Epithelial cell of esophagus (primary cell): Measurements from ENCODE around the gene GPX2.

ENCODE experiments used
- DNase-seq: peaks from one replicate; pipeline ENCODE4 v3.0.0; 2010; ENCODE audit warnings: low read depth
- H3K4me3 ChIP-seq: 2 replicates; pipeline ENCODE4 v1.5.1; 2011; ENCODE audit warnings: mild to moderate bottlenecking, low read length, control low read depth
- TF ChIP-seq, protein P1 (sequence below): IDR thresholded peaks from 2 replicates; pipeline ENCODE4 v1.5.1; 2011; ENCODE audit warnings: low read depth, mild to moderate bottlenecking, low read length, control low read depth, inconsistent platforms; ENCODE audit not compliant: insufficient read depth; ENCODE audit errors: missing control alignments

Gene GPX2

DNA sequence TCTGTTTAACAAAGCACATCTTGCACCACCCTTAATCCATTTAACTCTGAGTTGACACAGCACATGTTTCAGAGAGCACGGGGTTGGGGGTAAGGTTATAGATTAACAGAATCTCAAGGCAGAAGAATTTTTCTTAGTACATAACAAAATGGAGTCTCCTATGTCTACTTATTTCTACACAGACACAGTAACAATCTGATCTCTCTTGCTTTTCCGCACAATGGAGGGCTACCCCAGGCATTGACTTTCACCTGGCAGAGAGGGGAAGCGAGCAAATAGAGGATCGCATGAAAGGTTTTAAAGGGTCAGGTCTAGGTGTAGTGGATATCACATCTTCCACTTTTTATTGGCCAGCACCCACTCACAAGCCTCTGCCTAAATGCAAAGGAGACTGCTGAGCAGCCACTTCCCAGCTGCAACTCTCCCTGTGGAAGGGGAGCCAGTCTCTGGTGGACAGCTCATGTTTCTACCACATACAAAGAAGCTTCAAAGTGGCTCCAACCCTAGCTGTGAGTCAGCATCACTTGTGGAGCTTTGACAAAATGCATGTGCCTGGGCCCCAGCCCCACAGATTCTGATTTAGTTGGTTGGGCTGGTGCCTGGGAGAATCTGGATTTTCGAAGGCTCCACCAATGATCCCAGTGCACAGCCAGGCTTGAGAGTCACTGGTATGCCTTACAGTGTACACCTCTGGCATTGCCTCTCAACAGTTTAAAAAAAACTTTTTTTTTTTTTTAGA, 37.0 kb upstream of the GPX2 start:
- TF ChIP-seq, protein P1, sequence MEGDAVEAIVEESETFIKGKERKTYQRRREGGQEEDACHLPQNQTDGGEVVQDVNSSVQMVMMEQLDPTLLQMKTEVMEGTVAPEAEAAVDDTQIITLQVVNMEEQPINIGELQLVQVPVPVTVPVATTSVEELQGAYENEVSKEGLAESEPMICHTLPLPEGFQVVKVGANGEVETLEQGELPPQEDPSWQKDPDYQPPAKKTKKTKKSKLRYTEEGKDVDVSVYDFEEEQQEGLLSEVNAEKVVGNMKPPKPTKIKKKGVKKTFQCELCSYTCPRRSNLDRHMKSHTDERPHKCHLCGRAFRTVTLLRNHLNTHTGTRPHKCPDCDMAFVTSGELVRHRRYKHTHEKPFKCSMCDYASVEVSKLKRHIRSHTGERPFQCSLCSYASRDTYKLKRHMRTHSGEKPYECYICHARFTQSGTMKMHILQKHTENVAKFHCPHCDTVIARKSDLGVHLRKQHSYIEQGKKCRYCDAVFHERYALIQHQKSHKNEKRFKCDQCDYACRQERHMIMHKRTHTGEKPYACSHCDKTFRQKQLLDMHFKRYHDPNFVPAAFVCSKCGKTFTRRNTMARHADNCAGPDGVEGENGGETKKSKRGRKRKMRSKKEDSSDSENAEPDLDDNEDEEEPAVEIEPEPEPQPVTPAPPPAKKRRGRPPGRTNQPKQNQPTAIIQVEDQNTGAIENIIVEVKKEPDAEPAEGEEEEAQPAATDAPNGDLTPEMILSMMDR, result no peak
- no peak overlapping the region for H3K4me3 ChIP-seq
- no peak for DNase-seq

DNA sequence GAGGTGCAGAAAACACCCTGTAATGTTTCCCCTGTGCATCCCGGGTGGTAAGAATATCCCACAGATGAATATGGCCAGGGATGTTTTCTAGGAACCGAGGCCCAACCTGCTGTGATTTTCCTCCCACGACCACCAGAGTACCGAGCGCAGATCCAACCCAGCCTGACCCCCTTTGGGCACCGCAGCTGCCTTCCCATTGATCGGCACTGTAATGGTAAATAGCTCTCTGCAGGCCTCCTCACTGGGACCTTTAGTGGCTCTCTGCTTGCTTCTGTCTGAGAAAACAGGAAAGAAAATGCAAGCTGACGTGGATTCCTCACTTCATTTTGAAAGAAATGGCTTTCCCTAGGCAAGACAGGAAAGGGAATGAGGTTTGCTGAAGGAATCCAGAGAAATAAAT, 32.0 kb upstream of the GPX2 start:
- no peak overlapping the region for H3K4me3 ChIP-seq
- TF ChIP-seq, protein P1, result no peak
- no peak for DNase-seq

DNA sequence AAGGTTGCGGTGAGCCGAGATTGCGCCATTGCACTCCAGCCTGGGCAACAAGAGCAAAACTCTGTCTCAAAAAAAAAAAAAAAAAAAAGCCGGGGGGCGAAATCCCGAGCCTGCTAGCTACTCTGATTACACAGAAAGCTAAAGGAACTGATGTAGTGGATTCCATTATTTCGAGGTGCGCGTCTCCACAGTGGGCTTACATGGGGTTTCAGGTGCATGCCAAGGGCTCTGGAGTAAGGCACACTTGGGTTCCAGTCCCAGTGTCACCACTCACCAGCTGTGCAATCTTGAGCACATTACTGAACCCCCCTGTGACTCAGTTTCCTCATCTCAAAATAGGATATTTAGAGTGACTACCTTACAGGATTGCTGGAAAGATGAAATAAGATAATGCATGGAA, 31.3 kb upstream of the GPX2 start:
- no peak overlapping the region for H3K4me3 ChIP-seq
- TF ChIP-seq, protein P1, result no peak
- DNase-seq, result no peak

DNA sequence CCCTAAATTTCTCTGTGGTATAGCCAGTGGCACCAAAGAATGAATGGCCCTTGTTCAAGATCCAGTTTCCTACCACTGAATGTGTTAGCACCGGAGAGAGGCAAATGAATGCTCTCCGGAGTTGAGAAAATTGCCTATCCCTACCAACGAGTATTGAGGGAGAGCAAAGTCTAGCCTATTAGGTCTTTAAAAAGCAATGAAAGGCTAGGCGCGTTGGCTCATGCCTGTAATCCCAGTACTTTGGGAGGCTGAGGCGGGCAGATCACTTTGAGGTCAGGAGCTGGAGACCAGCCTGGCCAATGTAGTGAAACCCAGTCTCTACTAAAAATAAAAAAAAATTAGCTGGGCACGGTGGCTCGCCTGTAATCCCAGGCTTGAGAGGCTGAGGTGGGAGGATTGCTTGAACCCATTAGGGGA, 30.5 kb upstream of the GPX2 start:
- no peak for DNase-seq
- TF ChIP-seq, protein P1, result no peak
- H3K4me3 ChIP-seq, result no peak overlapping the region

DNA sequence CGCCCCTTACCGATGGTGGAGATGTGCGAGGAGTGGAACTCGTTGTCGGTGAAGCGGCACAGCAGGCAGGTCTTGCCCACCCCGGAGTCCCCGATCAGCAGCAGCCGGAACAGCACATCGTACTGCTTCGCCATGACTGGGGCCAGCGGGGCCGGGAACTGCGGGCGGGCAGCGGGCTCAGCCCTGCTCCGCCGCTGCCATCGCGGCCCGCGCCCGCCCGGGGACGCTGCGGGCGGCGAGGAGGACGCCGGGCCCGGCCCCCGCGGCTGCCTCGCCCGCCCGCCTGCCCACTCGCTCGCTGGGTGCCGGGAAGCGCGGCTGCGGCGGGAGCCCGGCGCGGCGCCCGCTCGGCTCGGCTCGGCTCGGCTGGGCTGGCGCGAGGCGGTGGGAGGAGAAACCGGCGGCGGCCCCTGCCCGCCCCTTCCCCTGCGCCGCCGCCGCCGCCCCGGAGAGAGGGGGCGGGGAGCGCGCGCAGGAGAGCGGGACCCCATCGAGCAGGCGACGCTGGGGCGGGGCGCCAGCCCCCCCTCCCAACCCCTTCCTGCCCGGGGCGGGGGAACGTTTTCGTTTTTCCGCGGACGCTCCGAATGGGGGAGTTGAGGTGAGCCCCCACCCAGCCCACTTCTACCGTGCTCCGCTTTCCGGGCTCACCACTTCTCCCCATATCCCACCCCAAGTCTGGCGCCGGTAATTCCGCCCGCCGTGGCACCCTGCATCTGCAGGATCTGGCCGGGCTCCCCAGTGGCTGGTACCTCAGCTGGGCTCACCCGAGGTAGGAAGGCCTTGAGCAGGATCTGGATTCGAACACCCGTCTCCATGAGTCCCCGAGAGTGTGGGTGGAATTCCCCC, 29.6 kb upstream of the GPX2 start, which contains the start of gene RAB15:
RAB15 (minus strand) TSS at position 394 of the 849 bp plus-strand sequence; CDS start at position 134, 260 bp downstream.
- H3K4me3 ChIP-seq, result peak within 1 kb of the TSS; percentile 43
- TF ChIP-seq, protein P1, result no peak
- DNase-seq, result peak; percentile 40

DNA sequence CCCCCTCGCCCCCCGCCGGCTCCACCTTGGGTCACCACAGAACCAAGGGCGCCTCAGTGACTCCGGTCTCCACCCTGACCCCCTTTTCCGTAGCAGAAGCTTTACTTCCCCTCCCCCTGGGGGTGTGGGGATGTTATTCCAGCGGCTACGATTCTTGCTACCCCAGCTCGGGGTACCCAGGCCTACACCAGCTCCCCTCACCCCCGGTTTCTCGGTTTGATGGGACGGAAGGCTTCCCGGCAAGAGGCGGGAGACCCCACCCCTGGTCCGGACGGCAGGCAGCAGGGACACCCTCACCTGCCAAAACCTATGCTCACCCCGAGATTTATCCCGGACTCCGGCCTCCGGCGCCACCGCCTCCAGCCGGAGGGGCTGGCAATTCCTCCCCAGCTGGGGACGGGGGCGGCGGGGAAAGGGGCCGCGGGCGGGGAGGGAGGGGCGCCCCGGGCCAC, 29.0 kb upstream of the GPX2 start:
- no peak for DNase-seq
- TF ChIP-seq, protein P1, result no peak
- H3K4me3 ChIP-seq, result peak overlapping the region; percentile 41
